HCT116 (cell line): ENCODE results near the gene MUC13. TPM values are rescaled to one million over a fixed set of nuclear protein-coding genes. Genes with fewer than 3 reads are reported as not detected.

Experiments
- ATAC-seq: fragments of 200-7000 bp; cut with Tn5 transposase; 2 replicates; pipeline ENCODE4 v1.9.1; 2020; ENCODE audit warnings: mild to moderate bottlenecking, moderate library complexity
- BruUV-seq: library from RNA; stranded (reverse); fragments of 400-500 nt; replicated peaks from 2 replicates; lab custom pipeline; 2021; lab: Mats Ljungman, UMichigan
- CTCF ChIA-PET: fragments of 300-600 bp; sonication (Branson Sonifier 250); formaldehyde crosslinking; loops from one replicate; lab custom pipeline; 2021; ENCODE audit warnings: antibody characterized with exemption; lab: Charles Lee
- POLR2A ChIA-PET: fragments of 300-600, 350-600 bp; sonication (Branson Sonifier 250); formaldehyde crosslinking; loops from one replicate; lab custom pipeline; 2021; ENCODE audit warnings: antibody characterized with exemption; lab: Charles Lee
- RAD21 ChIA-PET, 2 experiments: fragments of 300-600 bp; sonication (Branson Sonifier 250); formaldehyde crosslinking; loops; one replicate each; lab custom pipeline; 2023; ENCODE audit warnings: low total read pairs in 2 of 2; ENCODE audit not compliant: uncharacterized antibody in 2 of 2, unreplicated experiment in 2 of 2, low non-redundant PET in 1 of 2; lab: Charles Lee
- DNase-seq: peaks from one replicate; pipeline ENCODE4 v3.0.0-alpha.2; 2010; ENCODE audit warnings: low read depth, low spot score
- H2AFZ ChIP-seq: fragments of 200-600 bp; shearing (Covaris generic), sonication (generic); 2 replicates; pipeline ENCODE4 v1.6.1; 2017; ENCODE audit warnings: low read depth, mixed run types, mixed read lengths, antibody characterized with exemption, low read length; ENCODE audit not compliant: poor library complexity, severe bottlenecking
- H3K27ac ChIP-seq: 2 replicates; pipeline ENCODE4 v1.5.1; 2012; ENCODE audit warnings: low read depth, low read length
- H3K27me3 ChIP-seq: fragments of 200-600 bp; sonication (generic); 2 replicates; pipeline ENCODE4 v1.6.1; 2016; ENCODE audit warnings: mixed run types, low read length, mixed read lengths; ENCODE audit not compliant: insufficient read depth
- H3K36me3 ChIP-seq, 2 experiments: fragments of 200-500 bp in 1 of 2; fragments of 200-600 bp in 1 of 2; sonication (Bioruptor generic) in 1 of 2; sonication (generic) in 1 of 2; 2 replicates each; pipeline versions ENCODE4 v1.5.1 to v1.6.1; 2014 to 2016; ENCODE audit warnings: low read length in 2 of 2, inconsistent platforms in 1 of 2, mixed read lengths in 1 of 2, mixed run types in 1 of 2; ENCODE audit not compliant: insufficient read depth in 2 of 2, control insufficient read depth in 1 of 2
- H3K4me1 ChIP-seq, 2 experiments: fragments of 200-600 bp in 1 of 2; sonication (generic) in 1 of 2; 2 replicates each; pipeline versions ENCODE4 v1.5.1 to v1.6.1; 2012 to 2017; ENCODE audit warnings: low read length in 2 of 2, inconsistent platforms in 1 of 2, mild to moderate bottlenecking in 1 of 2, mixed read lengths in 1 of 2, mixed run types in 1 of 2, moderate library complexity in 1 of 2; ENCODE audit not compliant: insufficient read depth in 2 of 2, control insufficient read depth in 1 of 2
- H3K4me2 ChIP-seq: fragments of 200-600 bp; sonication (generic); 2 replicates; pipeline ENCODE4 v1.6.1; 2017; ENCODE audit warnings: mixed run types, low read length, mixed read lengths
- H3K4me3 ChIP-seq, 2 experiments: fragments of 200-600 bp in 1 of 2; sonication (generic) in 1 of 2; replicated peaks in 1 of 2; 2 replicates each; pipeline ENCODE4 v1.5.1; 2011 to 2016; ENCODE audit warnings: low read length in 2 of 2, control low read depth in 1 of 2, low read depth in 1 of 2, mild to moderate bottlenecking in 1 of 2, mixed read lengths in 1 of 2, mixed run types in 1 of 2
- H3K79me2 ChIP-seq: fragments of 200-600 bp; sonication (generic); 2 replicates; pipeline ENCODE4 v1.6.1; 2017; ENCODE audit warnings: mild to moderate bottlenecking, mixed run types, low read length, moderate library complexity, mixed read lengths; ENCODE audit not compliant: insufficient read depth
- H3K9ac ChIP-seq: fragments of 200-600 bp; sonication (generic); 2 replicates; pipeline ENCODE4 v1.6.1; 2016; ENCODE audit warnings: low read length, mixed read lengths
- H3K9me2 ChIP-seq: fragments of 200-600 bp; sonication (generic), shearing (Covaris generic); 2 replicates; pipeline ENCODE4 v1.6.1; 2017; ENCODE audit warnings: mixed run types, mild to moderate bottlenecking, moderate library complexity; ENCODE audit not compliant: insufficient read depth
- H3K9me3 ChIP-seq, 2 experiments: fragments of 200-500 bp in 1 of 2; fragments of 200-600 bp in 1 of 2; sonication (Bioruptor generic) in 1 of 2; sonication (generic) in 1 of 2; 2 replicates each; pipeline ENCODE4 v1.6.1; 2014 to 2017; ENCODE audit warnings: low read length in 2 of 2, mixed read lengths in 2 of 2, inconsistent platforms in 1 of 2, low read depth in 1 of 2, mild to moderate bottlenecking in 1 of 2, mixed run types in 1 of 2, moderate library complexity in 1 of 2; ENCODE audit not compliant: control insufficient read depth in 1 of 2, insufficient read depth in 1 of 2
- H4K20me1 ChIP-seq: fragments of 200-600 bp; sonication (generic), shearing (Covaris generic); 2 replicates; pipeline ENCODE4 v1.6.1; 2017; ENCODE audit warnings: mixed run types, mild to moderate bottlenecking, moderate library complexity; ENCODE audit not compliant: insufficient read depth
- ATF3 ChIP-seq: IDR thresholded peaks from 2 replicates; pipeline ENCODE4 v1.6.1; 2012
- CEBPB ChIP-seq: IDR thresholded peaks from 2 replicates; pipeline ENCODE4 v1.6.1; 2012; ENCODE audit warnings: low read depth
- CTCF ChIP-seq, 3 experiments: fragments of 200-600 bp in 1 of 3; sonication (generic) in 1 of 3; IDR thresholded peaks in 2 of 3; conservative IDR thresholded peaks in 1 of 3; 2 replicates each; pipeline ENCODE4 v1.5.1; 2012 to 2017; ENCODE audit warnings: low read depth in 2 of 3, low read length in 2 of 3, antibody characterized with exemption in 1 of 3, borderline replicate concordance in 1 of 3, control low read depth in 1 of 3, mild to moderate bottlenecking in 1 of 3, mixed read lengths in 1 of 3, mixed run types in 1 of 3, moderate library complexity in 1 of 3; ENCODE audit not compliant: insufficient read depth in 1 of 3
- EGR1 ChIP-seq: IDR thresholded peaks from 2 replicates; pipeline ENCODE4 v1.6.1; 2012; ENCODE audit warnings: low read depth
- ELF1 ChIP-seq: IDR thresholded peaks from 2 replicates; pipeline ENCODE4 v1.6.1; 2012; ENCODE audit warnings: low read depth, borderline replicate concordance
- EZH2 ChIP-seq: fragments of 200-600 bp; sonication (generic); IDR thresholded peaks from 2 replicates; pipeline ENCODE4 v1.6.1; 2017; ENCODE audit warnings: antibody characterized with exemption, mixed run types
- FOSL1 ChIP-seq: IDR thresholded peaks from 2 replicates; pipeline ENCODE4 v1.6.1; 2012; ENCODE audit warnings: low read depth
- JUND ChIP-seq: IDR thresholded peaks from 2 replicates; pipeline ENCODE4 v1.6.1; 2012
- POLR2A ChIP-seq: IDR thresholded peaks from 2 replicates; pipeline ENCODE4 v1.7.0; 2011; ENCODE audit warnings: borderline replicate concordance; ENCODE audit not compliant: insufficient read depth, insufficient read length; ENCODE audit errors: extremely low read depth
- RAD21 ChIP-seq: IDR thresholded peaks from 2 replicates; pipeline ENCODE4 v1.6.1; 2012; ENCODE audit warnings: low read depth, mild to moderate bottlenecking
- SIN3A ChIP-seq: IDR thresholded peaks from 2 replicates; pipeline ENCODE4 v1.6.1; 2012; ENCODE audit warnings: low read depth
- SP1 ChIP-seq: IDR thresholded peaks from 2 replicates; pipeline ENCODE4 v1.6.1; 2012; ENCODE audit warnings: low read depth
- SRF ChIP-seq: IDR thresholded peaks from 2 replicates; pipeline ENCODE4 v1.6.1; 2012; ENCODE audit warnings: low read depth
- ZFX ChIP-seq: fragments of 450-650 bp; IDR thresholded peaks from 2 replicates; pipeline ENCODE4 v1.6.1; 2017
- ZNF274 ChIP-seq: fragments of 200-500 bp; sonication (Bioruptor generic); IDR thresholded peaks from 2 replicates; pipeline ENCODE4 v1.6.1; 2014; ENCODE audit warnings: mild to moderate bottlenecking, low read depth, low read length, inconsistent platforms
- intact Hi-C: fragments of 100-400 bp; cut with micrococcal nuclease; formaldehyde crosslinking; loops from 2 replicates; pipeline ENCODE4 v1.10.0; 2022
- total RNA-seq: library from RNA; stranded (reverse); gene quantifications from one replicate; pipeline ENCODE4 v1.2.1, GENCODE V29; 2021; ENCODE audit not compliant: unreplicated experiment
- TF ChIP-seq, protein P1 (sequence below): IDR thresholded peaks from 2 replicates; pipeline ENCODE4 v1.6.1; 2011; ENCODE audit warnings: mild to moderate bottlenecking, low read length, moderate library complexity; ENCODE audit not compliant: insufficient replicate concordance; ENCODE audit errors: extremely low read depth
- TF ChIP-seq, protein P2 (sequence below): IDR thresholded peaks from 2 replicates; pipeline ENCODE4 v1.6.1; 2012
- TF ChIP-seq, protein P3 (sequence below): IDR thresholded peaks from 2 replicates; pipeline ENCODE4 v1.6.1; 2012; ENCODE audit warnings: low read depth

Gene MUC13
- total RNA-seq, 1 experiment from 2014 or later: 0.44 TPM

DNA sequence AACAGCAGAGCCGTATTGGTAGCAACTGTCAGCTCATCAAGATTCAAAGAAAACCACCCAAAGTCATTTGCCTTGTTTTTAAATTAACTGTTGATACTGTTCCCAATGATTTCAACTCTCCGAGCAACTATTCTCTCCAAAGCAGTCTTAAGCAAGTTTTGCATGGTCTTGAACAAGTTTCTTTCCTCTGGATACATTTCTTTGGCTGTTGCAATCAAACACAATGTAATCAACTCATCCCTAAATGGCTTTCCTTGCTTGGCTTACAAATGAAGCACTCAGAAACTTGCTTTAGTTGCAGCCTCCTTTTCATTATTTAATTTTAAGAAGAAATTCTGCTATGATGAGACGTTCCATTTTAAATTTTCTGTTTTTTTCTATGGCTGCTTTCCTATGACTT is 15.5 kb upstream of the MUC13 start:
- POLR2A ChIA-PET: no interaction called here
- BruUV-seq: no TSS peak
- no peak overlapping the region for H2AFZ ChIP-seq
- H3K9ac ChIP-seq: no peak overlapping the region
- no peaks in the 10 kb centered on the region for H3K27me3 ChIP-seq
- H3K27ac ChIP-seq: no peak overlapping the region
- ATAC-seq (no peak), DNase-seq (no peak)
- no peak overlapping the region for H3K4me3 ChIP-seq
- TF ChIP-seq SP1 (no peak), ZFX (no peak), ZNF274 (no peak), RAD21 (no peak), ATF3 (no peak), SRF (no peak), EZH2 (no peak), SIN3A (no peak), JUND (no peak), CEBPB (no peak), EGR1 (no peak), POLR2A (no peak), FOSL1 (no peak), ELF1 (no peak), CTCF (IDR thresholded peaks at IDR 0.05 in 2 of 3, conservative IDR thresholded peaks at IDR 0.05 in 1 of 3; ENCODE audit: borderline replicate concordance in 1 of 3, insufficient read depth in 1 of 3, low read depth in 2 of 3, low read length in 2 of 3) (no peak)
- TF ChIP-seq, protein P1, sequence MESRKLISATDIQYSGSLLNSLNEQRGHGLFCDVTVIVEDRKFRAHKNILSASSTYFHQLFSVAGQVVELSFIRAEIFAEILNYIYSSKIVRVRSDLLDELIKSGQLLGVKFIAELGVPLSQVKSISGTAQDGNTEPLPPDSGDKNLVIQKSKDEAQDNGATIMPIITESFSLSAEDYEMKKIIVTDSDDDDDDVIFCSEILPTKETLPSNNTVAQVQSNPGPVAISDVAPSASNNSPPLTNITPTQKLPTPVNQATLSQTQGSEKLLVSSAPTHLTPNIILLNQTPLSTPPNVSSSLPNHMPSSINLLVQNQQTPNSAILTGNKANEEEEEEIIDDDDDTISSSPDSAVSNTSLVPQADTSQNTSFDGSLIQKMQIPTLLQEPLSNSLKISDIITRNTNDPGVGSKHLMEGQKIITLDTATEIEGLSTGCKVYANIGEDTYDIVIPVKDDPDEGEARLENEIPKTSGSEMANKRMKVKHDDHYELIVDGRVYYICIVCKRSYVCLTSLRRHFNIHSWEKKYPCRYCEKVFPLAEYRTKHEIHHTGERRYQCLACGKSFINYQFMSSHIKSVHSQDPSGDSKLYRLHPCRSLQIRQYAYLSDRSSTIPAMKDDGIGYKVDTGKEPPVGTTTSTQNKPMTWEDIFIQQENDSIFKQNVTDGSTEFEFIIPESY: no peak
- TF ChIP-seq, protein P2, sequence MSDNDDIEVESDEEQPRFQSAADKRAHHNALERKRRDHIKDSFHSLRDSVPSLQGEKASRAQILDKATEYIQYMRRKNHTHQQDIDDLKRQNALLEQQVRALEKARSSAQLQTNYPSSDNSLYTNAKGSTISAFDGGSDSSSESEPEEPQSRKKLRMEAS: no peak
- TF ChIP-seq, protein P3, sequence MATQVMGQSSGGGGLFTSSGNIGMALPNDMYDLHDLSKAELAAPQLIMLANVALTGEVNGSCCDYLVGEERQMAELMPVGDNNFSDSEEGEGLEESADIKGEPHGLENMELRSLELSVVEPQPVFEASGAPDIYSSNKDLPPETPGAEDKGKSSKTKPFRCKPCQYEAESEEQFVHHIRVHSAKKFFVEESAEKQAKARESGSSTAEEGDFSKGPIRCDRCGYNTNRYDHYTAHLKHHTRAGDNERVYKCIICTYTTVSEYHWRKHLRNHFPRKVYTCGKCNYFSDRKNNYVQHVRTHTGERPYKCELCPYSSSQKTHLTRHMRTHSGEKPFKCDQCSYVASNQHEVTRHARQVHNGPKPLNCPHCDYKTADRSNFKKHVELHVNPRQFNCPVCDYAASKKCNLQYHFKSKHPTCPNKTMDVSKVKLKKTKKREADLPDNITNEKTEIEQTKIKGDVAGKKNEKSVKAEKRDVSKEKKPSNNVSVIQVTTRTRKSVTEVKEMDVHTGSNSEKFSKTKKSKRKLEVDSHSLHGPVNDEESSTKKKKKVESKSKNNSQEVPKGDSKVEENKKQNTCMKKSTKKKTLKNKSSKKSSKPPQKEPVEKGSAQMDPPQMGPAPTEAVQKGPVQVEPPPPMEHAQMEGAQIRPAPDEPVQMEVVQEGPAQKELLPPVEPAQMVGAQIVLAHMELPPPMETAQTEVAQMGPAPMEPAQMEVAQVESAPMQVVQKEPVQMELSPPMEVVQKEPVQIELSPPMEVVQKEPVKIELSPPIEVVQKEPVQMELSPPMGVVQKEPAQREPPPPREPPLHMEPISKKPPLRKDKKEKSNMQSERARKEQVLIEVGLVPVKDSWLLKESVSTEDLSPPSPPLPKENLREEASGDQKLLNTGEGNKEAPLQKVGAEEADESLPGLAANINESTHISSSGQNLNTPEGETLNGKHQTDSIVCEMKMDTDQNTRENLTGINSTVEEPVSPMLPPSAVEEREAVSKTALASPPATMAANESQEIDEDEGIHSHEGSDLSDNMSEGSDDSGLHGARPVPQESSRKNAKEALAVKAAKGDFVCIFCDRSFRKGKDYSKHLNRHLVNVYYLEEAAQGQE: no peak
- CTCF ChIA-PET: no interaction called here
- H3K9me2 ChIP-seq: no peaks in the 10 kb centered on the region
- H3K79me2 ChIP-seq: no peaks in the 10 kb centered on the region
- no peak overlapping the region for H3K4me2 ChIP-seq
- no peaks in the 10 kb centered on the region for H4K20me1 ChIP-seq
- H3K4me1 ChIP-seq: peaks cover 0 to 4% of the 10 kb centered on the region in 2 experiments; a peak in 1 of 4 replicates
- no peaks in the 10 kb centered on the region for H3K36me3 ChIP-seq
- RAD21 ChIA-PET: no interaction called here
- no peaks in the 10 kb centered on the region for H3K9me3 ChIP-seq
- intact Hi-C loops: no loop called here
